Measurements from ENCODE around the gene SCP2. TPM values are rescaled to one million over a fixed set of nuclear protein-coding genes. Genes with fewer than 3 reads are reported as not detected.

The SCP2 gene, protein sequence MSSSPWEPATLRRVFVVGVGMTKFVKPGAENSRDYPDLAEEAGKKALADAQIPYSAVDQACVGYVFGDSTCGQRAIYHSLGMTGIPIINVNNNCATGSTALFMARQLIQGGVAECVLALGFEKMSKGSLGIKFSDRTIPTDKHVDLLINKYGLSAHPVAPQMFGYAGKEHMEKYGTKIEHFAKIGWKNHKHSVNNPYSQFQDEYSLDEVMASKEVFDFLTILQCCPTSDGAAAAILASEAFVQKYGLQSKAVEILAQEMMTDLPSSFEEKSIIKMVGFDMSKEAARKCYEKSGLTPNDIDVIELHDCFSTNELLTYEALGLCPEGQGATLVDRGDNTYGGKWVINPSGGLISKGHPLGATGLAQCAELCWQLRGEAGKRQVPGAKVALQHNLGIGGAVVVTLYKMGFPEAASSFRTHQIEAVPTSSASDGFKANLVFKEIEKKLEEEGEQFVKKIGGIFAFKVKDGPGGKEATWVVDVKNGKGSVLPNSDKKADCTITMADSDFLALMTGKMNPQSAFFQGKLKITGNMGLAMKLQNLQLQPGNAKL
- 100 to 1,000 TPM in 3 of 4 donors, 10 to 100 TPM in 1; 97.8 to 194 (median 118) TPM for total RNA-seq

- intact Hi-C loops (cut with DNase I), result no loop called here
- no peaks in the 10 kb centered on the region for H3K36me3 ChIP-seq
- no peak for DNase-seq
- H3K27me3 ChIP-seq, result no peaks in the 10 kb centered on the region
- 1 to 4% methylated on average over 11 to 16 of the region's 65 CpGs for WGBS, 2 donors
- peaks cover 8 to 27% (median 13%) of the 10 kb centered on the region in 3 donors for H3K4me1 ChIP-seq
- H3K4me3 ChIP-seq, result peak within 1 kb of the TSS; percentile 66 to 88 (median 76)
- no peaks in the 10 kb centered on the region for H3K9me3 ChIP-seq
- TF ChIP-seq, protein P1, sequence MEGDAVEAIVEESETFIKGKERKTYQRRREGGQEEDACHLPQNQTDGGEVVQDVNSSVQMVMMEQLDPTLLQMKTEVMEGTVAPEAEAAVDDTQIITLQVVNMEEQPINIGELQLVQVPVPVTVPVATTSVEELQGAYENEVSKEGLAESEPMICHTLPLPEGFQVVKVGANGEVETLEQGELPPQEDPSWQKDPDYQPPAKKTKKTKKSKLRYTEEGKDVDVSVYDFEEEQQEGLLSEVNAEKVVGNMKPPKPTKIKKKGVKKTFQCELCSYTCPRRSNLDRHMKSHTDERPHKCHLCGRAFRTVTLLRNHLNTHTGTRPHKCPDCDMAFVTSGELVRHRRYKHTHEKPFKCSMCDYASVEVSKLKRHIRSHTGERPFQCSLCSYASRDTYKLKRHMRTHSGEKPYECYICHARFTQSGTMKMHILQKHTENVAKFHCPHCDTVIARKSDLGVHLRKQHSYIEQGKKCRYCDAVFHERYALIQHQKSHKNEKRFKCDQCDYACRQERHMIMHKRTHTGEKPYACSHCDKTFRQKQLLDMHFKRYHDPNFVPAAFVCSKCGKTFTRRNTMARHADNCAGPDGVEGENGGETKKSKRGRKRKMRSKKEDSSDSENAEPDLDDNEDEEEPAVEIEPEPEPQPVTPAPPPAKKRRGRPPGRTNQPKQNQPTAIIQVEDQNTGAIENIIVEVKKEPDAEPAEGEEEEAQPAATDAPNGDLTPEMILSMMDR (IDR thresholded peaks at IDR 0.05), result no peak
- peak in 2 of 4 donors; percentile 19 to 77 for TF ChIP-seq POLR2A (IDR thresholded peaks at IDR 0.05)
- peak within 1 kb of the TSS; percentile 69 to 83 (median 80) for H3K27ac ChIP-seq
Measured at GRCh38 chr1:52927212-52928014, at the start of gene SCP2. Gene SCP2, plus strand, starts transcription at chr1:52927276. Its CDS starts 121 bp downstream, at chr1:52927397.

DNA sequence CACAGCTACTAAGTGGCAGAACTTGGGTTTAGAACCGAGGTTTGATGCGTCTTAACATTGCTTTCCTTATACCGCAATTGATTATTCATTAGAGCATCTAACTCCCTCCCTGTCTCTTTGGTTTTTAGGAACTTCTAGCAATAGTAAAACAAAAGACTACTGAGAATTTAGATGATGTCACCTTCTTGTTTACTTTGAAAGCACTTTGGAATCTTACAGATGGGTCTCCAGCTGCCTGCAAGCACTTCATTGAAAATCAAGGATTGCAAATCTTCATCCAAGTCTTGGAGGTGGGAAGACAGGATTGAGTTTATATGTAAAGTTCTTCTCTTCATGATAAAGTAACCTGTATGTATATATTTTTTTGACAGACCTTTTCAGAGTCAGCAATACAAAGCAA lies 49.5 kb upstream of the SCP2 start:
- H3K27me3 ChIP-seq, result no peaks in the 10 kb centered on the region
- no peaks in the 10 kb centered on the region for H3K4me1 ChIP-seq
- no peaks in the 10 kb centered on the region for H3K36me3 ChIP-seq
- no peaks in the 10 kb centered on the region for H3K9me3 ChIP-seq
- DNase-seq, result no peak
- no peak overlapping the region for H3K4me3 ChIP-seq
- no peak overlapping the region for H3K27ac ChIP-seq
- no peak for TF ChIP-seq POLR2A (IDR thresholded peaks at IDR 0.05)
- TF ChIP-seq, protein P1 (IDR thresholded peaks at IDR 0.05), result no peak
- 75 to 90% methylated on average over 3 of the region's 3 CpGs for WGBS, 2 donors
- intact Hi-C loops (cut with DNase I), result no loop called here

GRCh38 chr1:52880206-52880605 lies 46.9 kb upstream of the SCP2 start:
- no peak overlapping the region for H3K27ac ChIP-seq
- no peak for DNase-seq
- no peaks in the 10 kb centered on the region for H3K27me3 ChIP-seq
- TF ChIP-seq, protein P1 (IDR thresholded peaks at IDR 0.05), result no peak
- TF ChIP-seq POLR2A (IDR thresholded peaks at IDR 0.05), result no peak
- no peaks in the 10 kb centered on the region for H3K4me1 ChIP-seq
- intact Hi-C loops (cut with DNase I), result no loop called here
- H3K4me3 ChIP-seq, result no peak overlapping the region
- WGBS, 2 donors, result 81 to 83% methylated on average over 2 of the region's 2 CpGs
- no peaks in the 10 kb centered on the region for H3K36me3 ChIP-seq
- no peaks in the 10 kb centered on the region for H3K9me3 ChIP-seq

GRCh38 chr1:52887483-52887882 lies 39.6 kb upstream of the SCP2 start:
- H3K36me3 ChIP-seq, result no peaks in the 10 kb centered on the region
- H3K9me3 ChIP-seq, result no peaks in the 10 kb centered on the region
- no peaks in the 10 kb centered on the region for H3K27me3 ChIP-seq
- H3K4me3 ChIP-seq, result no peak overlapping the region
- TF ChIP-seq, protein P1 (IDR thresholded peaks at IDR 0.05), result no peak
- TF ChIP-seq POLR2A (IDR thresholded peaks at IDR 0.05), result no peak
- no peaks in the 10 kb centered on the region for H3K4me1 ChIP-seq
- H3K27ac ChIP-seq, result no peak overlapping the region
- WGBS, 2 donors, result 60 to 71% methylated on average over 4 of the region's 4 CpGs
- DNase-seq, result no peak
- intact Hi-C loops (cut with DNase I), result no loop called here

All from esophagus squamous epithelium (tissue), 5 donors.